ENCODE data around the gene SPRING1. TPM values are rescaled to one million over a fixed set of nuclear protein-coding genes. Genes with fewer than 3 reads are reported as not detected.

SPRING1 gene
- total RNA-seq, 2 donors from 2014 or later, result 55.5 to 62.1 TPM

GRCh38 chr12:116731801-116732200, 6.1 kb downstream of the SPRING1 start:
- Histone ChIP-seq H3K27ac (no peak overlapping the region), H3K27me3 (no peaks in the 10 kb centered on the region), H3K4me3 (no peak overlapping the region), H3K36me3 (peaks cover 3% of the 10 kb centered on the region), H3K4me1 (no peaks in the 10 kb centered on the region), H3K9ac (ENCODE audit: low read depth in 2 of 2, low read length in 2 of 2) (no peak overlapping the region), H3K9me3 (no peaks in the 10 kb centered on the region)
- TF ChIP-seq CTCF (IDR thresholded peaks at IDR 0.05), result no peak
- no peak for DNase-seq
- intact Hi-C loops (cut with DNase I), result no loop called here

GRCh38 chr12:116727891-116728290, 10.0 kb downstream of the SPRING1 start:
- Histone ChIP-seq H3K9ac (ENCODE audit: low read depth in 2 of 2, low read length in 2 of 2) (no peak overlapping the region), H3K27me3 (no peaks in the 10 kb centered on the region), H3K27ac (no peak overlapping the region), H3K4me1 (no peaks in the 10 kb centered on the region), H3K4me3 (no peak overlapping the region), H3K9me3 (no peaks in the 10 kb centered on the region), H3K36me3 (peaks cover 3% of the 10 kb centered on the region)
- no peak for DNase-seq
- TF ChIP-seq CTCF (IDR thresholded peaks at IDR 0.05), result no peak
- intact Hi-C loops (cut with DNase I), result no loop called here

- Histone ChIP-seq H3K9ac (ENCODE audit: low read depth in 2 of 2, low read length in 2 of 2) (no peak overlapping the region), H3K9me3 (no peaks in the 10 kb centered on the region), H3K4me3 (no peak overlapping the region), H3K4me1 (no peaks in the 10 kb centered on the region), H3K27ac (no peak overlapping the region), H3K27me3 (no peaks in the 10 kb centered on the region), H3K36me3 (no peaks in the 10 kb centered on the region)
- no peak for TF ChIP-seq CTCF (IDR thresholded peaks at IDR 0.05)
- intact Hi-C loops (cut with DNase I), result no loop called here
- no peak for DNase-seq
These were observed 10.6 kb downstream of the SPRING1 start for GRCh38 chr12:116727261-116727660.

- H3K9ac ChIP-seq (ENCODE audit: low read depth in 2 of 2, low read length in 2 of 2), result no peak overlapping the region
- no peak for TF ChIP-seq CTCF (IDR thresholded peaks at IDR 0.05)
- H3K9me3 ChIP-seq, result no peaks in the 10 kb centered on the region
- intact Hi-C loops (cut with DNase I), result no loop called here
- H3K27me3 ChIP-seq, result no peaks in the 10 kb centered on the region
- no peak overlapping the region for H3K4me3 ChIP-seq
- no peaks in the 10 kb centered on the region for H3K4me1 ChIP-seq
- H3K27ac ChIP-seq, result no peak overlapping the region
- H3K36me3 ChIP-seq, result no peaks in the 10 kb centered on the region
- no peak for DNase-seq
These were observed 11.2 kb downstream of the SPRING1 start for GRCh38 chr12:116726694-116727093.

- Histone ChIP-seq H3K9me3 (no peaks in the 10 kb centered on the region), H3K4me1 (no peaks in the 10 kb centered on the region), H3K27ac (no peak overlapping the region), H3K9ac (ENCODE audit: low read depth in 2 of 2, low read length in 2 of 2) (no peak overlapping the region), H3K4me3 (no peak overlapping the region), H3K27me3 (no peaks in the 10 kb centered on the region), H3K36me3 (no peaks in the 10 kb centered on the region)
- DNase-seq, result no peak
- intact Hi-C loops (cut with DNase I), result no loop called here
- TF ChIP-seq CTCF (IDR thresholded peaks at IDR 0.05), result no peak
These were observed 15.6 kb downstream of the SPRING1 start for GRCh38 chr12:116722245-116722644.
